Smooth muscle cell (in vitro differentiated cells): Measurements from ENCODE around the gene ADAT1. TPM values are rescaled to one million over a fixed set of nuclear protein-coding genes. Genes with fewer than 3 reads are reported as not detected.
"Not testable (repeated sequence)": the region's sequence is repeated elsewhere in the genome, so short reads cannot be mapped to it uniquely, and the experiment has no call there.

Experiments
- DNase-seq: peaks from one replicate; lab custom pipeline; 2025; ENCODE audit not compliant: unreplicated experiment; lab: John Stamatoyannopoulos, UW
- H2AFZ ChIP-seq: fragments of 200-600 bp; sonication (generic); 2 replicates; pipeline ENCODE4 v1.6.0; 2016; ENCODE audit warnings: antibody characterized with exemption, low read depth, mild to moderate bottlenecking
- H3F3A ChIP-seq: fragments of 200-600 bp; sonication (generic); 2 replicates; pipeline ENCODE4 v1.6.0; 2017; ENCODE audit warnings: antibody characterized with exemption, low read depth
- H3K27ac ChIP-seq: fragments of 200-600 bp; sonication (generic); 2 replicates; pipeline ENCODE4 v1.5.1; 2016; ENCODE audit warnings: low read depth, mild to moderate bottlenecking
- H3K27me3 ChIP-seq: fragments of 200-600 bp; sonication (generic); 2 replicates; pipeline ENCODE4 v1.6.1; 2016; ENCODE audit warnings: low read depth, mild to moderate bottlenecking
- H3K36me3 ChIP-seq: fragments of 200-600 bp; sonication (generic); 2 replicates; pipeline ENCODE4 v1.5.1; 2016; ENCODE audit warnings: low read depth
- H3K4me1 ChIP-seq: fragments of 200-600 bp; sonication (generic); 2 replicates; pipeline ENCODE4 v1.5.1; 2016; ENCODE audit warnings: low read depth
- H3K4me2 ChIP-seq: fragments of 200-600 bp; sonication (generic); 2 replicates; pipeline ENCODE4 v1.6.0; 2016; ENCODE audit warnings: mild to moderate bottlenecking
- H3K4me3 ChIP-seq: fragments of 200-600 bp; sonication (generic); 2 replicates; pipeline ENCODE4 v1.5.1; 2016; ENCODE audit warnings: mild to moderate bottlenecking
- H3K79me2 ChIP-seq: fragments of 200-600 bp; sonication (generic); 2 replicates; pipeline ENCODE4 v1.6.0; 2016; ENCODE audit warnings: low read depth, mild to moderate bottlenecking
- H3K9ac ChIP-seq: fragments of 200-600 bp; sonication (generic); 2 replicates; pipeline ENCODE4 v1.6.0; 2016; ENCODE audit warnings: low read depth
- H3K9me3 ChIP-seq: fragments of 200-600 bp; sonication (generic); replicated peaks from 2 replicates; pipeline ENCODE4 v1.5.1; 2016; ENCODE audit warnings: low read depth
- H4K20me1 ChIP-seq: fragments of 200-600 bp; sonication (generic); 2 replicates; pipeline ENCODE4 v1.6.0; 2016; ENCODE audit warnings: low read depth
- WGBS: methylation state at CpG from one replicate; pipeline ENCODE4 v1.1.7; 2016; ENCODE audit warnings: low lambda C conversion rate; 5-methylcytosine and 5-hydroxymethylcytosine counted together
- polyA plus RNA-seq: library from polyadenylated mRNA; unstranded; fragments of >200 nt; fragmentation: Nextera tagmentation; extraction: Ambion mirVana; gene quantifications from 2 replicates; pipeline ENCODE4 v1.2.1, GENCODE V29; 2016
- total RNA-seq: library from RNA; depleted of rRNA; stranded (reverse); fragments of >200 nt; gene quantifications from 2 replicates; pipeline ENCODE4 v1.2.3, GENCODE V29; 2014
- TF ChIP-seq, protein P1 (sequence below): fragments of 200-600 bp; sonication (generic); IDR thresholded peaks from 2 replicates; pipeline ENCODE4 v1.5.1; 2017; ENCODE audit warnings: borderline replicate concordance, mild to moderate bottlenecking, antibody characterized with exemption; ENCODE audit not compliant: insufficient read depth, poor library complexity, severe bottlenecking

ADAT1 gene
- total and polyA plus RNA-seq, 2 experiments from 2014 or later: 13.4 to 27.8 TPM

DNA sequence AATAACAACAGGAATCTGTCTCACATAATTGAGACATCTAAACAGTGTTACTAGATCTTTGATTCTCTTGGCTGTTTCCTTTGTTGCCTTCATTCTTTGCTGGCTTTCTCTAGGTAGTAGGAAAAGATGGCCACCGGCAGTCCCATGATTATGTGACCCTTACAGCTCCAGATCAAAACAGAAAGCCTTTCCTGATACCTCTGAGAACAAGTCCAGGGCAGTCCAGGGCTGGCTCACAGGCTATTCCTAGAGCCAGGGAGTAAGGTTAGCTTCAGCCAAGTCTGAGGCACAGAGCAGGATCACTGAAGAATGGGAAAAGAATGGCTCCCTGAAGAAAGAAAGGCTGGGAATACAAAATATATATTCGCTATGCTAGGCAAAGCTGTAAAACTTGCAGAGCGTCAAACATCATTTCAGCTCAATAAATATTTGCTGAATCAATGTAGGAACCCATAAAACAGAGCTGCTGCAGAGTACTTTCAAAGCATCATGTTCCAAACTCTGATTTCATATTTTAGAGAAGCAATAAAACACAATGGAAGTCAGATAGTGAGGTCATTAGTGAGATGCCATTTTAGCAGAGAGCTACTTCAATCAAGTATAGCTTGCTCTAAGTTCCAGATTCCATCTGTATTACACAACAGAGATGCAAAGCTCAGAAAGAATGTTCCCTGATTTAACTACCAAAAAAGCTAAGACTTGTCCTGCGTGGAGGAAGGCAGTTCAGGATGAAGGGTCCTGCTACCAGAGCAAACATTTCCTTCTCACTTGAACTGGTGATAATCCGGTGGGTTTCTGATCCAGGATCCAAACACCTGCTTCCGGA, 23.4 kb downstream of the ADAT1 start:
- H4K20me1 ChIP-seq: no peaks in the 10 kb centered on the region
- H3K4me2 ChIP-seq: no peak overlapping the region
- no peaks in the 10 kb centered on the region for H3F3A ChIP-seq
- no peaks in the 10 kb centered on the region for H3K79me2 ChIP-seq
- H3K9ac ChIP-seq: no peak overlapping the region
- TF ChIP-seq, protein P1, sequence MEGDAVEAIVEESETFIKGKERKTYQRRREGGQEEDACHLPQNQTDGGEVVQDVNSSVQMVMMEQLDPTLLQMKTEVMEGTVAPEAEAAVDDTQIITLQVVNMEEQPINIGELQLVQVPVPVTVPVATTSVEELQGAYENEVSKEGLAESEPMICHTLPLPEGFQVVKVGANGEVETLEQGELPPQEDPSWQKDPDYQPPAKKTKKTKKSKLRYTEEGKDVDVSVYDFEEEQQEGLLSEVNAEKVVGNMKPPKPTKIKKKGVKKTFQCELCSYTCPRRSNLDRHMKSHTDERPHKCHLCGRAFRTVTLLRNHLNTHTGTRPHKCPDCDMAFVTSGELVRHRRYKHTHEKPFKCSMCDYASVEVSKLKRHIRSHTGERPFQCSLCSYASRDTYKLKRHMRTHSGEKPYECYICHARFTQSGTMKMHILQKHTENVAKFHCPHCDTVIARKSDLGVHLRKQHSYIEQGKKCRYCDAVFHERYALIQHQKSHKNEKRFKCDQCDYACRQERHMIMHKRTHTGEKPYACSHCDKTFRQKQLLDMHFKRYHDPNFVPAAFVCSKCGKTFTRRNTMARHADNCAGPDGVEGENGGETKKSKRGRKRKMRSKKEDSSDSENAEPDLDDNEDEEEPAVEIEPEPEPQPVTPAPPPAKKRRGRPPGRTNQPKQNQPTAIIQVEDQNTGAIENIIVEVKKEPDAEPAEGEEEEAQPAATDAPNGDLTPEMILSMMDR: no peak
- peaks cover 25% of the 10 kb centered on the region for H3K36me3 ChIP-seq
- no peaks in the 10 kb centered on the region for H3K9me3 ChIP-seq
- no peak overlapping the region for H3K4me3 ChIP-seq
- no peaks in the 10 kb centered on the region for H3K4me1 ChIP-seq
- no peak for DNase-seq
- no peak overlapping the region for H3K27ac ChIP-seq
- no peak overlapping the region for H2AFZ ChIP-seq
- 95% methylated on average over 6 of the region's 6 CpGs for WGBS
- H3K27me3 ChIP-seq: no peaks in the 10 kb centered on the region

GRCh38 chr16:75593825-75594820, 29.0 kb downstream of the ADAT1 start:
- H4K20me1 ChIP-seq: no peaks in the 10 kb centered on the region
- H3K9ac ChIP-seq: no peak overlapping the region
- H3K4me3 ChIP-seq: no peak overlapping the region
- H3K9me3 ChIP-seq: no peaks in the 10 kb centered on the region
- peaks cover 22% of the 10 kb centered on the region for H3F3A ChIP-seq
- peaks cover 15% of the 10 kb centered on the region for H3K4me1 ChIP-seq
- 72% methylated on average over 17 of the region's 17 CpGs for WGBS
- H3K27ac ChIP-seq: peak overlapping the region; percentile 42
- no peak overlapping the region for H2AFZ ChIP-seq
- H3K36me3 ChIP-seq: peaks cover 9% of the 10 kb centered on the region
- no peak for DNase-seq
- H3K4me2 ChIP-seq: no peak overlapping the region
- TF ChIP-seq, protein P1: no peak
- H3K27me3 ChIP-seq: no peaks in the 10 kb centered on the region
- H3K79me2 ChIP-seq: no peaks in the 10 kb centered on the region

DNA sequence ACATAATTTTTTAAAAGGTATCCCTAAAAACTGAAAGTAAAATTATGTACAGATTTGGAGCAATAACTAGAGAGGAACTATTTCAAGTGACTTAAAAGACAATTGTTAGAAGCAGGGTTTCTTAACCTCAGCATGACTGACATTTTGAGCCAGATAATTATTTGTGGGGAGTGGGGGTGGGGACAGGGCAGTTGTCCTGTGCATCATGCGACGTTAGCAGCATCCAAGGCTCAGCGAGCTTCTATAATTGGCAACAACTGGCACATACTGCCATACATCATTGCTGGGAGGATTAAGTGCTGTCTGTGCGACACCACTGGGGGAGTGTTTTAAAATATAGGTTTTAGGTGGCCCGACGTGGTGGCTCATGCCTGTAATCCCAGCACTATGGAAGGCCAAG, 29.8 kb downstream of the ADAT1 start:
- TF ChIP-seq, protein P1: no peak
- Histone ChIP-seq H3K4me2 (no peak overlapping the region), H2AFZ (no peak overlapping the region), H3K27ac (no peak overlapping the region), H3K79me2 (no peaks in the 10 kb centered on the region), H3K36me3 (peaks cover 9% of the 10 kb centered on the region), H3K27me3 (no peaks in the 10 kb centered on the region), H3F3A (peaks cover 22% of the 10 kb centered on the region), H3K9ac (no peak overlapping the region), H3K4me3 (no peak overlapping the region), H4K20me1 (no peaks in the 10 kb centered on the region), H3K9me3 (no peaks in the 10 kb centered on the region), H3K4me1 (peaks cover 15% of the 10 kb centered on the region)
- WGBS: 50% methylated on average over 6 of the region's 6 CpGs
- no peak for DNase-seq

DNA sequence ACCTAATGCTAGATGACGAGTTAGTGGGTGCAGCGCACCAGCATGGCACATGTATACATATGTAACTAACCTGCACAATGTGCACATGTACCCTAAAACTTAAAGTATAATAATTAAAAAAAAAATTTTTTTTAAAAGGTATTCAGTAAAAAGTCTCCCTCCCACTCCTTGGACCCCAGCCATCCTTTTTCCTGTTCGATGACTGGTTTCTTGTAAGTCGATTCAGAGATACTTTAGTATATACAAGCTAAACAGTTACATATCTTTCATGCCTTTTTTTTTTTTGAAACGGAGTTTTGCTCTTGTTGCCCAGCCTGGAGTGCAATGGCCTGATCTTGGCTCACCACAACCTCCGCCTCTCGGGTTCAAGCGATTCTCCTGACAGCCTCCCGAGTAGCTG, 31.2 kb downstream of the ADAT1 start:
- WGBS: 46% methylated on average over 7 of the region's 9 CpGs
- H3F3A ChIP-seq: peaks cover 22% of the 10 kb centered on the region
- H3K36me3 ChIP-seq, H3K79me2 ChIP-seq, H3K4me3 ChIP-seq, H3K9me3 ChIP-seq, H2AFZ ChIP-seq, DNase-seq, H4K20me1 ChIP-seq, H3K9ac ChIP-seq, H3K27me3 ChIP-seq: not testable (repeated sequence)
- H3K4me1 ChIP-seq: peaks cover 15% of the 10 kb centered on the region
- peak overlapping the region; percentile 65 for H3K4me2 ChIP-seq
- H3K27ac ChIP-seq: peak overlapping the region; percentile 95
